Neutrophil (primary cell): Measurements from ENCODE around the gene SP1.
"Not testable (repeated sequence)": the region's sequence is repeated elsewhere in the genome, so short reads cannot be mapped to it uniquely, and the experiment has no call there.

Source experiments
- H3K27ac ChIP-seq: fragments of 200-600 bp; sonication (generic); 2 replicates; pipeline ENCODE4 v1.5.1; 2016; ENCODE audit warnings: mild to moderate bottlenecking, moderate library complexity
- H3K27me3 ChIP-seq: fragments of 200-600 bp; sonication (generic); 2 replicates; pipeline ENCODE4 v1.6.0; 2016; ENCODE audit warnings: mild to moderate bottlenecking
- H3K36me3 ChIP-seq: fragments of 200-600 bp; sonication (generic); 2 replicates; pipeline ENCODE4 v1.5.1; 2017
- H3K4me1 ChIP-seq, 2 experiments: fragments of 200-600 bp in 1 of 2; sonication (generic) in 1 of 2; 1 replicate in 1 of 2; 2 replicates in 1 of 2; pipeline versions ENCODE4 v1.5.1 to v1.6.1; 2013 to 2016; ENCODE audit warnings: low read depth in 1 of 2, low read length in 1 of 2, mild to moderate bottlenecking in 1 of 2, moderate library complexity in 1 of 2; ENCODE audit not compliant: control insufficient read depth in 1 of 2, insufficient read depth in 1 of 2
- H3K4me3 ChIP-seq, 2 experiments: fragments of 200-600 bp in 1 of 2; sonication (generic) in 1 of 2; 1 replicate in 1 of 2; 2 replicates in 1 of 2; pipeline ENCODE4 v1.5.1; 2013 to 2016; ENCODE audit warnings: low read depth in 1 of 2, low read length in 1 of 2, mild to moderate bottlenecking in 1 of 2, moderate library complexity in 1 of 2
- H3K9me3 ChIP-seq: fragments of 200-600 bp; sonication (generic); 2 replicates; pipeline ENCODE4 v1.5.1; 2016
- CTCF ChIP-seq: fragments of 200-600 bp; sonication (generic); IDR thresholded peaks from 2 replicates; pipeline ENCODE4 v1.5.1; 2016; ENCODE audit warnings: antibody characterized with exemption

SP1 gene

GRCh38 chr12:53358836-53359419 lies 21.0 kb upstream of the SP1 start:
- no peak for TF ChIP-seq CTCF
- H3K4me1 ChIP-seq, result no peaks in the 10 kb centered on the region
- H3K9me3 ChIP-seq, result no peaks in the 10 kb centered on the region
- H3K4me3 ChIP-seq, result no peak overlapping the region
- H3K27me3 ChIP-seq, result no peaks in the 10 kb centered on the region
- no peak overlapping the region for H3K27ac ChIP-seq
- no peaks in the 10 kb centered on the region for H3K36me3 ChIP-seq

- peaks cover 20 to 23% of the 10 kb centered on the region in 2 experiments for H3K4me1 ChIP-seq
- H3K9me3 ChIP-seq, H3K36me3 ChIP-seq: not testable (repeated sequence)
Observed at GRCh38 chr12:53361638-53362037, 18.3 kb upstream of the SP1 start.

GRCh38 chr12:53365245-53365904 lies 14.6 kb upstream of the SP1 start:
- Histone ChIP-seq H3K9me3 (no peaks in the 10 kb centered on the region), H3K36me3 (no peaks in the 10 kb centered on the region), H3K27me3 (no peaks in the 10 kb centered on the region), H3K27ac (peak overlapping the region; percentile 90), H3K4me1 (peaks cover 38 to 48% of the 10 kb centered on the region in 2 experiments), H3K4me3 (peak overlapping the region; percentile 10 to 51)
- TF ChIP-seq CTCF, result no peak

More at GRCh38 chr12:53361638-53362037, 18.3 kb upstream of the SP1 start:
- not testable (repeated sequence) for H3K27ac ChIP-seq, H3K27me3 ChIP-seq, H3K4me3 ChIP-seq

- H3K27ac ChIP-seq, result peak overlapping the region; percentile 98
Observed at GRCh38 chr12:53373554-53374133, 6.3 kb upstream of the SP1 start.

GRCh38 chr12:53374277-53374676 lies 5.7 kb upstream of the SP1 start:
- not testable (repeated sequence) for H3K9me3 ChIP-seq, H3K27me3 ChIP-seq, H3K36me3 ChIP-seq
- peaks cover 55 to 62% of the 10 kb centered on the region in 2 experiments for H3K4me1 ChIP-seq
- H3K4me3 ChIP-seq, result peak overlapping the region in 1 of 2 experiments; percentile 6
- H3K27ac ChIP-seq, result peak overlapping the region; percentile 98

More at GRCh38 chr12:53373554-53374133, 6.3 kb upstream of the SP1 start:
- not testable (repeated sequence) for H3K9me3 ChIP-seq, H3K27me3 ChIP-seq, H3K36me3 ChIP-seq
- Histone ChIP-seq H3K4me3 (peak overlapping the region in 1 of 2 experiments; percentile 6), H3K4me1 (peaks cover 56 to 62% of the 10 kb centered on the region in 2 experiments)

GRCh38 chr12:53376747-53377146 lies 3.2 kb upstream of the SP1 start:
- TF ChIP-seq CTCF, result no peak
- H3K27ac ChIP-seq, result no peak overlapping the region
- no peaks in the 10 kb centered on the region for H3K9me3 ChIP-seq
- no peaks in the 10 kb centered on the region for H3K27me3 ChIP-seq
- peaks cover 45 to 48% of the 10 kb centered on the region in 2 experiments for H3K4me1 ChIP-seq
- no peak overlapping the region for H3K4me3 ChIP-seq
- peaks cover 3% of the 10 kb centered on the region for H3K36me3 ChIP-seq

- Histone ChIP-seq H3K36me3 (peaks cover 17% of the 10 kb centered on the region), H3K4me3 (no peak overlapping the region), H3K4me1 (peaks cover 47 to 49% of the 10 kb centered on the region in 2 experiments), H3K27me3 (no peaks in the 10 kb centered on the region), H3K9me3 (no peaks in the 10 kb centered on the region), H3K27ac (peak overlapping the region; percentile 100)
- no peak for TF ChIP-seq CTCF
Observed at GRCh38 chr12:53378222-53378621, 1.8 kb upstream of the SP1 start.
